ENCODE data around the gene GOLGA6D.

DNA sequence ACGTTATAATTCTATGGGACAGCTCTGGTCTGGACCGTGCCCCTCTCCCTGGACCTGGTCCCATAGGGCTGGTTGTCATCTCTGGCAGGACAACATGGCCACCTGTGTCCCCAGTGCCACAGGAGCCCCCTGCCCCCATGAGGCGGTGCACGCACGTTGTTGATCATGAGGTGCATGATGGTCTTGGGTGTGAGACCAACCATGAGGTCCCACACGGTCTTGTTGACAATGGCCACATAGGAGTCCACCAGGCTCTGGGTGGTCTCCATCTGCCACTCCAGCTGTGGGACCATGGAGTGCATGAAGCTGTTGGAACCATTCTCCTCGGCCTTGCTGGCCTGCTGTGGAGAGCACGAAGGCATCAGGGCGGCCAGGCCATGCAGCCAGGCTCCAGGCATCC is 19.7 kb downstream of the GOLGA6D start:
- no peak for TF ChIP-seq CTCF (IDR thresholded peaks at IDR 0.05; ENCODE audit: low read depth, low read length, poor library complexity, severe bottlenecking)
- no peak for TF ChIP-seq EZH2phosphoT487 (IDR thresholded peaks at IDR 0.05; ENCODE audit: borderline replicate concordance, low read length)

All from DOHH2 (cell line).